Gastrocnemius medialis (tissue), 4 donors: Measurements from ENCODE around the gene RAB20.

Experiments used
- CTCF ChIP-seq, 5 experiments: fragments of 450-650 bp in 3 of 5; fragments of 200-600 bp in 2 of 5; sonication (generic) in 2 of 5; IDR thresholded peaks in 4 of 5; conservative IDR thresholded peaks in 1 of 5; 1 replicate in 4 of 5; 2 replicates in 1 of 5; pipeline ENCODE4 v1.5.1; 2016 to 2019; ENCODE audit warnings: antibody characterized with exemption in 5 of 5, mild to moderate bottlenecking in 3 of 5, moderate library complexity in 3 of 5
- POLR2A ChIP-seq, 2 donors: fragments of 450-650 bp; IDR thresholded peaks; one replicate each; pipeline ENCODE4 v1.6.1; 2017; ENCODE audit warnings: antibody characterized with exemption in 2 of 2, mild to moderate bottlenecking in 2 of 2, moderate library complexity in 2 of 2

GRCh38 chr13:110475117-110475516 lies 86.4 kb downstream of the RAB20 start:
- TF ChIP-seq CTCF (IDR thresholded peaks at IDR 0.05 in 4 of 5, conservative IDR thresholded peaks at IDR 0.05 in 1 of 5) (no peak), POLR2A (IDR thresholded peaks at IDR 0.05) (no peak)
